Lower lobe of right lung (tissue), 2 donors: ENCODE measurements around the gene TPI1. TPM values are rescaled to one million over a fixed set of nuclear protein-coding genes. Genes with fewer than 3 reads are reported as not detected.

Experiments
- ATAC-seq, 2 donors: fragments of 200-7000 bp; cut with Tn5 transposase; one replicate each; pipeline ENCODE4 v1.9.1; 2020 to 2022; ENCODE audit warnings: mild to moderate bottlenecking in 2 of 2, moderate library complexity in 2 of 2
- DNase-seq: peaks from one replicate; pipeline ENCODE4 v3.0.0-alpha.2; 2020
- H3K27ac ChIP-seq: fragments of 200-600 bp; one replicate; pipeline ENCODE4 v1.8.0; 2022
- H3K27me3 ChIP-seq: fragments of 200-600 bp; one replicate; pipeline ENCODE4 v1.8.0; 2022; ENCODE audit warnings: low read depth
- H3K36me3 ChIP-seq: fragments of 200-600 bp; one replicate; pipeline ENCODE4 v1.8.0; 2022; ENCODE audit warnings: mild to moderate bottlenecking
- H3K4me1 ChIP-seq: fragments of 200-600 bp; one replicate; pipeline ENCODE4 v1.8.0; 2022
- H3K4me3 ChIP-seq: fragments of 200-600 bp; one replicate; pipeline ENCODE4 v1.8.0; 2022; ENCODE audit warnings: mild to moderate bottlenecking
- H3K9me3 ChIP-seq: fragments of 200-600 bp; one replicate; pipeline ENCODE4 v1.8.0; 2022
- CTCF ChIP-seq: fragments of 200-600 bp; IDR thresholded peaks from one replicate; pipeline ENCODE4 v1.8.0; 2022; ENCODE audit warnings: antibody characterized with exemption, mild to moderate bottlenecking
- intact Hi-C: fragments of 100-400 bp; cut with DNase I; formaldehyde crosslinking; loops from one replicate; pipeline ENCODE4 v1.11.0; 2022
- total RNA-seq: library from RNA; stranded (reverse); fragmentation: NEBNext Ultra II Directional; extraction: Animal tissue kit (Norgen Biotek cat#: 25700); gene quantifications from one replicate; pipeline ENCODE4 v1.2.1, GENCODE V29; 2021
- donor health status: DM: no; HTN: yes; CAD: no; lungs with severe emphysema.

TPI1 gene
- total RNA-seq, 1 donor from 2014 or later: 278 TPM

DNA sequence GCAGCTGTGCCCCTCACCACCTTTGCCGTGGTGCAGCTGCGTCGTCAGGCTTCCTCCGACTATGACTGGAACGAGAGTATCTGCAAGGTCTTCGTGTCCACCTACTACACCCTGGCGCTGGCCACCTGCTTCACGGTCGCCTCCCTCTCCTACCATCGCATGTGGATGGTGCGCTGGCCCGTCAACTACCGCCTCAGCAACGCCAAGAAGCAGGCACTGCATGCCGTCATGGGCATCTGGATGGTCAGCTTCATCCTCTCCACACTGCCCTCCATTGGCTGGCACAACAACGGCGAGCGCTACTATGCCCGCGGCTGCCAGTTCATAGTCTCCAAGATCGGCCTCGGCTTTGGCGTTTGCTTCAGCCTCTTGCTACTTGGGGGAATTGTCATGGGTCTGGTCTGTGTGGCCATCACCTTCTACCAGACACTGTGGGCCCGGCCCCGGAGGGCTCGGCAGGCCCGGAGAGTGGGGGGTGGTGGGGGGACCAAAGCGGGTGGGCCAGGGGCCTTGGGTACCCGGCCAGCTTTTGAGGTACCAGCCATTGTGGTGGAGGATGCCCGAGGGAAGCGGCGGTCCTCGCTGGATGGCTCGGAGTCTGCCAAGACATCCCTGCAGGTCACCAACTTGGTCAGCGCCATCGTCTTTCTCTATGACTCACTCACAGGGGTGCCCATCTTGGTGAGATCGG, 43.1 kb upstream of the TPI1 start:
- Histone ChIP-seq H3K27me3 (peaks cover 30% of the 10 kb centered on the region), H3K27ac (no peak overlapping the region), H3K36me3 (no peaks in the 10 kb centered on the region), H3K9me3 (no peaks in the 10 kb centered on the region), H3K4me1 (peaks cover 21% of the 10 kb centered on the region), H3K4me3 (no peak overlapping the region)
- no peak for ATAC-seq
- no peak for TF ChIP-seq CTCF
- no peak for DNase-seq
- intact Hi-C loops: no loop called here

- TF ChIP-seq CTCF: no peak
- H3K4me1 ChIP-seq: peaks cover 24% of the 10 kb centered on the region
- DNase-seq (no peak), ATAC-seq (no peak)
- H3K27ac ChIP-seq: no peak overlapping the region
- H3K4me3 ChIP-seq: no peak overlapping the region
- intact Hi-C loops: no loop called here
- no peaks in the 10 kb centered on the region for H3K36me3 ChIP-seq
- H3K9me3 ChIP-seq: no peaks in the 10 kb centered on the region
- peaks cover 37% of the 10 kb centered on the region for H3K27me3 ChIP-seq
These were observed 42.4 kb upstream of the TPI1 start for GRCh38 chr12:6824901-6825381.

GRCh38 chr12:6825398-6826124, 41.8 kb upstream of the TPI1 start:
- no peak overlapping the region for H3K27ac ChIP-seq
- H3K9me3 ChIP-seq: no peaks in the 10 kb centered on the region
- ATAC-seq (peak; percentile 75 to 78), DNase-seq (peak; percentile 85)
- intact Hi-C loops: no loop called here
- no peak overlapping the region for H3K4me3 ChIP-seq
- TF ChIP-seq CTCF: peak; percentile 95
- peaks cover 41% of the 10 kb centered on the region for H3K27me3 ChIP-seq
- H3K36me3 ChIP-seq: no peaks in the 10 kb centered on the region
- H3K4me1 ChIP-seq: peaks cover 24% of the 10 kb centered on the region

DNA sequence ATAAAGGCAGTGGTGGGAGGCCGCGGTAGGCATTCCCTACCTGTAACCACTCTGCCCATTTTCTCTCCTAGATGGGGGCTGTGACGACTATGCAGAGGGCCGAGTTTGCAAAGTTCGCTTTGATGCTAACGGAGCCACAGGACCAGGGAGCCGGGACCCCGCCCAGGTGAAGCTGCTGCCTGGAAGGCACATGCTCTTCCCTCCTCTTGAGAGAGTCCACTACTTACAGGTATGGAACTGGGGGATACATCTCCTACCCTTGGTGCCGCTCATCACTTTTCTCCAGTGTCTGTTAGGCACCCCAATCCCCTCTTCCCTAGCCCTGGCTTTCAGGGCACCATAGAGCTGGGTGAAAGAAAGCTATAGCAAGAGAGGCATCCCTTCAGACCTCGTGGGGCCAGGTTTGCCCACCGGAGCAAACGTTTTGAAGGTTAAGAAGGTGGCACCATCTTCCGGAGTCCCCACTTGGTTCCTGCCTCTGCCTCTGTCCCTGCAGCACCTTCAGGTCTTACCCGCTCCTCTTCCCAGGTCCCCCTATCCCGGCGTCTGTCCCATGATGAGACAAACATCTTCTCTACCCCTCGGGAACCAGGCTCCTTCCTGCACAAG, 41.1 kb upstream of the TPI1 start:
- DNase-seq (no peak), ATAC-seq (no peak)
- H3K4me3 ChIP-seq: no peak overlapping the region
- peaks cover 41% of the 10 kb centered on the region for H3K27me3 ChIP-seq
- H3K9me3 ChIP-seq: no peaks in the 10 kb centered on the region
- H3K27ac ChIP-seq: no peak overlapping the region
- intact Hi-C loops: no loop called here
- H3K4me1 ChIP-seq: peaks cover 24% of the 10 kb centered on the region
- TF ChIP-seq CTCF: no peak
- no peaks in the 10 kb centered on the region for H3K36me3 ChIP-seq

DNA sequence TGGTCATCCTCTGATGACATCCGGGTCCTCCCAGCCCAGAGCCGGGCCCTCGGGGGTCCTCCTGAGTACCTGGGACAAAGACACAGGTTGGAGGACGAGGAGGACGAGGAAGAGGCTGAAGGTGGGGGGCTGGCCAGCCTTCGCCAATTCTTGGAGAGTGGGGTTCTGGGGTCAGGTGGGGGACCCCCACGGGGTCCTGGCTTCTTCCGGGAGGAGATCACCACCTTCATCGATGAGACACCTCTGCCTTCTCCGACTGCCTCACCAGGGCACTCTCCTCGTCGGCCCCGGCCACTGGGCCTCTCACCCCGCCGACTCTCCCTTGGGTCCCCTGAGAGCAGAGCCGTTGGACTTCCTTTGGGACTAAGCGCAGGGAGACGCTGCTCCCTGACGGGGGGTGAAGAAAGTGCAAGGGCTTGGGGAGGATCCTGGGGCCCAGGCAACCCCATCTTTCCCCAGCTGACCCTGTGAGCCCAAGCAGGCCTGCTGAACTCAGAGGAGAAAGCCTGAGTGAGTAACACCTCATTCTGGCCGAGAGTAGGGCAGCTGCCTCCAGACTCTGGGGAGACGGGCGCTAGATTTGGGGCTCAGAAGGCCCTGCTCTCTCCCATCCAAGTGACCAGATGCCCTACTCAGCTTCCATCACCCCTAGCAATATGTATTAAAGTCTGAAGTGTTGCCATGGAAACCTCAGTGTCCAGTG, 40.4 kb upstream of the TPI1 start:
- Histone ChIP-seq H3K4me1 (peaks cover 21% of the 10 kb centered on the region), H3K27me3 (peaks cover 39% of the 10 kb centered on the region), H3K4me3 (no peak overlapping the region), H3K9me3 (no peaks in the 10 kb centered on the region), H3K27ac (peak overlapping the region; percentile 39), H3K36me3 (no peaks in the 10 kb centered on the region)
- intact Hi-C loops: no loop called here
- no peak for TF ChIP-seq CTCF
- no peak for ATAC-seq
- no peak for DNase-seq
